ENCODE data around the gene RAI2.
"Not testable (repeated sequence)": the region's sequence is repeated elsewhere in the genome, so short reads cannot be mapped to it uniquely, and the experiment has no call there.

Gene RAI2

DNA sequence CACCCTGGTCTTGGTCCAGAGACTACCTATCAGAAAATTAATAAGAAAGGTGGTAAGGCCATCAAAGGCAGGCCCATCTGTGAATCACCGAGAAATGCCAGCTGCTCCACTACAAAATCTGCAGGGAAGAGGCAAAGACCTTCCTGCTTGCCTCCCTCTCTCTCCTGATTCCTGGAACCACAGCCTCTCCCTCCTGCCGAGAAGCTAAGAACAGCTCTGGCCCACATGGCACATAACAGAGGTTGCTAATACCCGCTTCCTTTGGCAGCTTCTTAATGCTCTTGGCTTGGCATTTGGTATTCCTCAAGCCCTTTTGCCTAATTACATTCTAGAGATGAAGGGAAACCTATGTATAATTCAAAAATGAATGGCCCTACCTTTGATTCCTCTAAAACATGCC lies 32.9 kb downstream of the RAI2 start:
- DNase-seq (ENCODE audit: low spot score): no peak

DNA sequence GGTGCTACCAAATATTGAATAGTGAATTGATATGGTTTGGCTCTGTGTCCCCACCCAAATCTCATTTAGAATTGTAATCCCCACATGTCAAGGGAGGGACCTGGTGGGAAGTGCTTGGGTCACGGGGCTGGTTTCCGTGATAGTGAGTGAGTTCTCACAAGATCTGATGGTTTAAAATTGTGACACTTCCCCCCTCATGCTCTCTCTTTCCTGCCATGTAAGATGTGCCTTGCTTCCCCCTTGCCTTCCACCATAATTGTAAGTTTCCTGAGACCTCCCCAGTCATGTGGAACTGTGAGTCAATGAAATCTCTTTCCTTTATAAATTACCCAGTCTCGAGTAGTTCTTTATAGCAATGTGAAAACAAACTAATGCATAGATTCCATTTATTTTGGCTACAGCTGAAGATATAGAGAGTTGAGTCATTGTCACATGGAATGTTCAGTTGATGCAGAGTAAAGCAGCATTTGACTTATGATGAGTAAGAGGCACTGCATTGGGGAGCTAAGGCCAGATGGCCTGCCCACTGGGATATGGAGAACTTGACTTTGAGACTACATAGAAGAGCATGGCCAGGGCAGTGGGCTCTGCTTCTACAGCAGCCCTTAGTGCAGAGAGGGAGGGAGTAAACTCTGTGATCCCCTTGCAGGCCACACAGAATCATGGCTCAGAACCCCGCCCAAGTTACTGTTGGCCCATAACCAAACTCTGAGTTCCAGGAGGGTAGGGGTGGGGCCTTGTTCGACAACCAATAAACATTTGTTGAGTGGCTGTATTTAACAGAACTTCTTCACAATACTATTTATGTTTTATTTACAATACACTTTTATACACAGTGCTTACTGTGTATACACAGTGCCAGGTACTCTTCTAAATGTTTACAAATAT lies 34.2 kb downstream of the RAI2 start:
- DNase-seq (ENCODE audit: low spot score): no peak

DNA sequence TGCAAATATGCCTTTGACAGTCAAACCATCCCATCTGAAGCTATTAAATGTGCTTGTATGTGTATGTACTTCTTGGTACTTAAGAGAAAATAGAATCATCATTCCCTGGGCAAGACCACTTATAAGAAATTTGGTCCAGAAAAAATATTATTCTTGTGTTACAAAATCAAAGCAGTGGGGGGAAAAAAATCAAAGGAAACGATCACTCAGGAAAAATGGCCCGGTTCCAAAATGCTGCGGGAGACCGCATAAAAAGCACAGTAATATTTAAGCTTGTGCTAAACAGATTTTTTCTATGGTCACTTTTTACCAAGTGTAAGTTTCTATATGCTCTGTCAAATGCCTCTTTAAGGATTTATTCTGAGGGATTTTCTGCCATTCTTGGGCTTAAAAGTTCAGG lies 36.1 kb downstream of the RAI2 start:
- DNase-seq (ENCODE audit: low spot score): no peak

DNA sequence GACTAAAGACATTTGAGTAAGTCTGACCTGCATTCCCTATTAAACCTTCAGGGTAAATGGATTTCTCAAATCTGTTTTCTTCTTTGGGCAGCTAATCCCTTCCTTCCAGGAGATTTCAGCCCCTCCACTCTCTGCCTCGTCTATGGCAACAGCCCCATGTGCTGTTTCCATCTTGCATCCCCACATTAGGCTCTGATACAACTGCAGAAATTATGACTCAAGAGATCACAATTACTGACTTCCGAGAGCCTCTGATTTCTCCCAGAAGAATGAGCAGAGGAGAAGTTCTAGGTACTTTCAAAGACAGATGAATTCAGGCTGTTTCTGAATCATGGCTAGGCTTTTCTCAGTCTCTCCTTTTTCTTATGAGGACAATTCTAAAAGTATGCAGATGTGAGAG lies 38.7 kb downstream of the RAI2 start:
- DNase-seq (ENCODE audit: low spot score): no peak

DNA sequence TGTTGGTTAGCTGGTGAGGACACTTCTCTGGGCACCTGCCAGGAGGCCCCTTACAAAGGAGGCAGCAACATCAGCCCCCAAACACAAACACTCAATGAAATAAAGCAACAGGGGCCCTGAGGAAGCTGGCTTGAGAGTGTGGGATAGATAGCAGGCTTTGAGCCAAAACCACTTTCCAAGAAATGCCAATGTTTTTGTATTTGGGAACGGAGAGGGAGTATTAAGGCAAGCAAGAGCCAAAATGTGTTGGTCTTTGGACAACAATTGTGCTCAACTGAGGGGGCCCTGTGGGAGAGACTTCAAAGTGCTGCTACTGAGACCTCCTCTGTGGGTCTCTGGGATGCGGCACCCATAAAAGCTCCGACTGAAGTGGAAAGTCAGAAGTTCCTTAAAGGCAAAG lies 41.0 kb downstream of the RAI2 start:
- no peak for DNase-seq (ENCODE audit: low spot score)

DNA sequence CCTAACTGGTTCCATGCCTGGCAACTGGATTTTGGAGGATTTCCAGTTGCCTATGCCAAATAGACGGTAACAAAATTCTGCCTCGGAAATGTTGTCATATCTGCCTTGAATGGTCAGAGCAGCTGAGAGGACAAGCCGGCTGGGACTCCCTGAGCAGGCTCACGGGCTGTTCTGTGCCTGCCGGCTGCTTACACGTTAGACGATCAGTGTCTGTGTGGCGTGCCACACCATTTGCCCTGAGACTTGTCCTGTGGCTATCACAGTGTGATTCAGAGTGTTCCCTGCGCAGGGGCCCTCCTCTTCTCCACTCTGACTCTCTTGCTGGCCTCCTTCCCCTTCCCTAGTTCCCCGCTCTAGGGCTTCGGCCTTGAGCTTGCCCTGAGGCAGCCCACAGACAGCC lies 42.4 kb downstream of the RAI2 start:
- DNase-seq (ENCODE audit: low spot score): no peak

DNA sequence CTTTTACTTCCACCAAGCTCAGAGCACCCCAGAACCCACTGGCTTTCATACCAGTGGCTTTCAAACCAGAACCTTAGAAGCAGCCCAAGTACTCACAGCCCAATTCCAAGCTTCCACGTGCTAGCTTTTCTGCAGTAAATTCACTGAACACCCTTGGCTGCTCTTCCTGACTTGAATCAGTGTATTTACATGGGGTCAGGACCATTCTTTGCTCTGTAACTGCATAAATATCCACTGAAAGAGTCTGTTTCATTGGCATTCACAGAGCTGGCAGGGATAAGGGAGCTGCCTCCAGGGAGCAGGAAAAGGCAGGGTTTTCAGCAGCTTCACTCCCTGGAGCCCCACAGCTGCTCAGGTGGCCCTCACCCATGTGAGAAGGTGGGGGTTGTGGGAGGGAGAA lies 43.8 kb downstream of the RAI2 start:
- DNase-seq (ENCODE audit: low spot score): no peak

DNA sequence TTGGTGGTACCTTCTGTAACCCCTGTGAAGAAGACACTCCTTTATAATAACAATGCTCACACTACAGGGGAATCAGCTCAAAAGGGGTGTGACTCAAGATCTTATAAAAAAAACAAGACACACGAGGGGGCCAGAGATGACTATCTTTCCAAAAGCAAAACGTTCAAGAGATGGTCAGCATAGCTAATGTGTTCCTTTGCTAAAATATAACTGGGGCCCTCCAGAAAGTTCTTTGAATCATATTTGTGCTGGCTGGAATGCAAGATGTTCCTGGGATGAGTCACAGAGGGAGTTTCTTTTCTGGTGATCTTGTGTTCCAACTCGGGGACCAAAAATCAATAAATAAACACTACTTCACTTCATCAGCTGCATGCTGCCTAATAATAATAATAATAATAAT lies 46.5 kb downstream of the RAI2 start:
- DNase-seq (ENCODE audit: low spot score): no peak

DNA sequence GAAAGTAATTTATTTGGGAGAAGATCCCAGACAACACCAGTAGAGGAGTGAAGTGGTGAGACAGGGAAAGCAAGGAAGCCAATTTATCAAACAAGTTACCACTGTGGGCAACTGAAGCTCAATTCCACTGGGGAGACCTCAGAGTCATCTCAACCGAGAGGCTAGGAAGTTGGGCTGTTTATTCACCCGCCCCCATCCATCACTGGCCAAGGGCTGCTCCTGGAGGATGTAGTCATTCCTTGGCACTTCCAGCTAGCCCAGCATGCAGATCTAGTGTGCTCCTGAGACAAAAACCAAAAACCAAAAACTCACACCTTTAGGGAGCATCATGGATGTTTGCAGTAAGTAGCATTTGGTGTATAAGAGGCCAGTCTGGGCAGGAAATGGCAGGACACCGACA lies 47.0 kb downstream of the RAI2 start:
- no peak for DNase-seq (ENCODE audit: low spot score)

DNA sequence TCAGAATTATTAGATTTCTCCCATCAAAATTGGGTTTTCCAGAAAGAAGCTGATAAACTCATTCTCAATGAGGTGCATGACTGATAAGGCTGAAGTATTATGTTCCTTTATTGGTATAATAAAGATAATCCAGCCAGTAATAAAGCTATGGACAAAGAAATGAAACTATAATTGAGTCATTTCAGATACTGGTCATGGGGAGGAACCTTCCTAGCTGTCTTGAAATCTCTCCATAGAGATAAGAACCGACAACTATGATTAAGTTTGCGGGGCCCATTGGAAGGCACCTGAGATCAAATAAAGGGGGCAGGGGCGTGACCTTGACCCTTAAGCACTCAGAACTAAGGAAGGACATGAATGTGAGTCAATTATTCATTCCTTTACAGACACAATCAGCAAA lies 47.8 kb downstream of the RAI2 start:
- DNase-seq (ENCODE audit: low spot score): no peak

DNA sequence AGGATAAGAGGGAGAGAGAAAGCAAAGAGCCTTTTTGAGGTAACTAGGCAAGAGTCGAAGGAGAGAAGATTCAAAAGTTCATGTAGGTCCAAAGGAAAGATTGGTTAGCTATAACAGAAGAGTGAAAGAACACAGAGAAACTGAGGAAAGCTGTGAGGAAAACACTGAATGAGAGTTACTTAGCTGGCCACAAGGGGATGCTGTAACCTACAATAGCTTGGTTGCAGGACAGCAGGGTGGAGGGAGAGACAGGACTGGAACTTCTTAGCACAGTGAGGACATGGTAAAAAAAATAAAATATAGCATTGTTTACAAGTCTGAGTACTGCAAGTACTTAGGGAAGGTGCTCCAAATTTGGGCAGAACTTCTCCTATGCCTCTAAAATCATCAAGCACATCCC lies 48.3 kb downstream of the RAI2 start:
- DNase-seq (ENCODE audit: low spot score): no peak

DNA sequence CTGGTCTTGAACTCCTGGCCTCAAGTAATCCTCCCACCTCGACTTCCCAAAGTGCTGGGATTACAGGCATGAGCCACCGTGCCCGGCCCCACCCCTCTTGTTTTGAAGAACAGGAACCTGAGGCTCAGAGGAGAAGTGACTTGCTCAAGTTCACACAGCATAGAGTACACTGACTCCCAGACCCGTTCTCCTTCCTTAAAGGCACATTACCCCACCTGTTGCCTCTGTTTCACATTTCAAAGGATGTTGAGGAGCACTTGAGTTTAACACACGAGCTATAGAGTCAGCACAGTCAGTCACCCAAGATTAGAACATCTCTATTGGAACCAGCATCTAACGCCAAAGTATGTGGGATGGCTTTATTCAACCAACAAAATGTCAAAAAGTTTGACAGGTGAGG lies 51.1 kb downstream of the RAI2 start:
- DNase-seq (ENCODE audit: low spot score): no peak

DNA sequence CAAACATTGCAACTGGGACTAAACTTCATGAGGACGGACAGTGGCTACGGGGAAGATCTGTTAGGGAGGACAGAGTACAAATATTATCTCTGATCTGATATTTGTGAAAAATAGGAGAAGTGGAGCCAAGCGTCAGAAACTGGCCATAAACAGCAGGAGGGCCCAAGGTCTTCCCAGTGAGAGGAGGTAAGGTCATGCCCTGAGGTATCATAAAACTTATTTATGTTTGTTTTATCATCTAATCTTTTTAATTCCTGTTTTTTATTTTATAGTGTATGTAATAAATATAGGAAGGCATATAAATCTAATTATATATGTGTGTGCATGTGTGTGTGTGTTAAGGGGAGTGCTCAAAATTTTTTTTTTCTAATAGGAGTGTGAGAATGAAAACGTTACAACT lies 51.8 kb downstream of the RAI2 start:
- DNase-seq (ENCODE audit: low spot score): no peak

DNA sequence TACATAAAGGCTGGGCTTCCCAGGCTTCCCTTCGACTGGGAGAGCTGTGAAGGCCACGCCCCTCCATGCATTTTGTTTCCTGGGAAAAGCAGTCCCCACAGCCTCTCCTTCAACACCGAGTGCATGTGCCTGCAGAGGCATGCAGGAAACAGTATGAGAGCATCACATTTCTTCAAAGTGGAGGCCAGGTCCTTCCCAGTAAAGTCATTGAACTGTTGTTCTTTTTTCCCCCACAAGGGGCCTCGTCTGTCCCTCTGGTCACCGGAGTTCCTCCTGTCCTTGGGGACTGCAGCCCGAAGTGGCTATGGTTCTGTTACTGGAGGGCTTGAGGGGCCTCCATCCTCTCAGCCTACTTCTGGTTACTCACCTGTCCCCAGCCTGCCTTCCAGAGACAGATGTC lies 56.0 kb downstream of the RAI2 start:
- no peak for DNase-seq (ENCODE audit: low spot score)

DNA sequence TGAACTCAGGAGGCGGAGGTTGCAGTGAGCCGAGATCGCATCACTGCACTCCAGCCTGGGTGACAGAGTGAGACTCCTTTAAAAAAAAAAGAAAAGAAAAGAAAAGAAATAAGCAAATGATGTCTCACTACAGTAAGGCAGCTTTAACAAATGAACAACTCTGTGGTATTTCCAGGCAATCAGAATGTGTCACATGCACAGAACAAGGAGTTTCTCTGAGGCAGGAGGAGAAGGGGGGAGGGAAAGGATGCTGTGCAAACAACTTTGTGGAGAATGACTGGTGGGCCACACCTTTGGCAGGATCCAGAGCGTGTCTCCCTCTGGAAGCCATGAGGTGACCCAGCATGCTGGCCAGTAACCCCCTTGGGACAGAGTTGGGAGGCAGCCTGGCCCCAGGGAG lies 57.6 kb downstream of the RAI2 start:
- no peak for DNase-seq (ENCODE audit: low spot score)

DNA sequence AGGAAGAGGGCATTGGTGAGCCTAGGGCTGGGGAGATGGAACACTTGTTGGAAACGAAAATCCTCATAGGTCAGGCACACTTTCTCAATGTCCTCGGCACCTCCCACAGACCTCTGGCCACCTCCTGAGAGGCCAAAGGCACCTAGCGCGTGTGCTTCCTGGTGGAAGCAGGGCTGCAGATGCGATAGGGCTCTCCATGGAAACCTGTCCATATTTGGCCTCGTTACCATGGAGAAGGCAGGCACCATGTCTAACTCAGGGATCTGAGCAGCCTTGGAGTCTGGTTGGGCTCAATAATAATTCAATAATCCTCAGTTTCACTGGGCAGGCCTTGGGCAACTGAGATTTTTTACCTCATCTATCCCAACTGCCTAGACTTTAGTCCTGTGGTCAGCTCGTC lies 58.3 kb downstream of the RAI2 start:
- DNase-seq (ENCODE audit: low spot score): no peak

DNA sequence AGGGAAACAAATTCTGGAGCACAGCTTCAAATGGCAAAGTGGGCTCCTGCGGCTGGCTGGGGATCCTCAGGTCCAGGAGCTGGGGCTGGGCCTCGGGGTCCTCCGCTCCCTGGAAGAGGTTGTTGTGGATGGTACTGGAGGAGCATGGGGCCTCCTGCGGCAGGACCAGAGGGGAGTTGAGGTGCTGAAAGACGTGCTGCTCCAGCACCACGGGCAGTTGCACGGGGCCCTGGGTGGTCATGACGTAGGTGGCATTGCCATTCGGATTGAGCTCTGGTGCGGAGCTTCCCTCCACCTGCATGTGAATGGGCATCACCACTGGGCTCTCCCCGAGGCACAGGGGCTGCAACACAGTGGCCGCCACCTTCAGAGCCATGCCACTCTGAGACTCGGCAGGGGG lies 59.7 kb downstream of the RAI2 start:
- DNase-seq (ENCODE audit: low spot score): no peak

DNA sequence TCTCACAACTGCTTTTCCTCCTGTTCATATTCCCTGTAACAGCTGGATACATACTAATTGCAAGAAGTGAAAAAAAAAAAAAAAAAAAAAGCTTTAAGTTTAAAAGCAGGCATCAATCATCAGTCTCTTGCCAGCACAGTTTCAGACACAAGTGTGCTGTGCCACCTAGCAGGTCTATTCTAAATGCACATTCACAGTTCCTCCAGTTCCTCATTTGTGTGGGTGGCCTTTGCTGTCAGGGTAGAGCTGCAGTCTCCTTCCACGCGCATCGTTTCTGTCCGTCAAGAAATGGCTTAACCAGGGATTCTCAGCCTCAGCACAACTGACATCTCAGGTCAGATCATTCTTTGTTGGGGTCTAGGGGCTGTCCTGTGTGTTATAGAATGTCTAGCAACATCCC lies 62.2 kb downstream of the RAI2 start:
- no peak for DNase-seq (ENCODE audit: low spot score)

DNA sequence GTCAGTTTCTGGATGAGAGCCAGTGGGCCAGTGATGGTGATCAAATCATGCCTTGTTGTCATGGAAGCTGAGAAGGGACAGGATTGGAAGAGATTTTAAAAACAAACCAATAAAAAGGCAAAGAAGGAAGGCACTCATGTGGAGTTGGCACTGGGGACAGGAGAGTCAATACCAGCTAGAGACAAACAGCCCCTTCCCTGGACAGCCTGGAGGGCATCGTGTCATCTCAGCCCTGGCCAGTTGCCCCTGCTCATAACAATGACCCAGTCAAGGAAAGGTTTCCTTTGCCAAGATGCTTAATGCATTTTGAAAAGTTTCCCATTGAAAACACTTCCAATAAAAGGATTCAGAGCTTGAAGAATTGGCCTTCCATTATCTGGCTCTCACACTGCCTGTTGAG lies 68.3 kb downstream of the RAI2 start:
- DNase-seq (ENCODE audit: low spot score): no peak

DNA sequence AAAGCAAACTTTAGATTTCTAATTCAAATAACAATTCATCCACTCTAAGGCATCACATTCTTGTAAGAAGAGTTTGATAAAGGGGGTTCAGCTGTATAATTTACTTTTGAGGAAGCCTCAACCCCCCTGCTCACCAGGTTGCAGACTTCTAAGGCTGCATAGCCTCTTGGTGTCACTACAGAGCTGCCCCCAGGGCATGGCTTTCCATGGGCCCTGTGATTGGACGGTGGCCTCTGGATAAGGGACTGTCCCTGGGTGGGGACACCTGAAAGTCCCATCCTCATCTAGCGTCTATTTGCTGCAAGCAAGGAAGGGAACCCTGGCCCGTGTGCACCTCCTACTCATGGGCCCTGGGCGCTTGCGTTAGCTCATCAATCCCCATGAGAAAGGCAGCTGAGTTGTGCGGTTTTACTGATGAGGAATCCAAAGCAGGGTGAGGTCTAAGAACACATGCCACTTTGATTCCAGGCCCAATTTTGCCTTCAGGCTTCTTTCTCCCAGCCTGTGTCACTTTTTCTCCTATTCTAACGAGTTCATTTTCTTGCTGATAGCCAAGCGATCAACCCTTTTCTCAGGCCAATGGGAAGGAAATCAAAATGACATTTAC lies 72.0 kb downstream of the RAI2 start:
- DNase-seq (ENCODE audit: low spot score): no peak

DNA sequence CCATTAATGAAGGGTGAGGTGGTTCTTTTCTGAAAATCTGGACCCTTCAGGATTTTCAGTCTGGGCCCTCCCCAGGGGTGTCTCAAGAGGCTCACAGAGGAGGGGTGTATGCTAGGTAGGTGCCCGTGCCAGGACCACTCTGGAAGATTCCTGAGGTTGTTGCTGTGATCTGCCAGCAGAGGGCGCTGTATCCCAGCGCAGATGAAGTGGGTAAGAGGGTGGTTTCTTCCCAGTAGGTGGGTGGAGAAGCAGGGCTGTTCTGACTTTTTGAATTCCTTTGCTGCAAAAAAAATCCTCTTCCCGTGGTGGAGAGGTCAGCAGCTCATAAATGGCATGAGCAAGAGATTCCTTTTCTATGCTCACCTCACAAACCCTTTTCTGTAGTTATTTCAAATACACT lies 72.7 kb downstream of the RAI2 start:
- peak; percentile 29 for DNase-seq (ENCODE audit: low spot score)

DNA sequence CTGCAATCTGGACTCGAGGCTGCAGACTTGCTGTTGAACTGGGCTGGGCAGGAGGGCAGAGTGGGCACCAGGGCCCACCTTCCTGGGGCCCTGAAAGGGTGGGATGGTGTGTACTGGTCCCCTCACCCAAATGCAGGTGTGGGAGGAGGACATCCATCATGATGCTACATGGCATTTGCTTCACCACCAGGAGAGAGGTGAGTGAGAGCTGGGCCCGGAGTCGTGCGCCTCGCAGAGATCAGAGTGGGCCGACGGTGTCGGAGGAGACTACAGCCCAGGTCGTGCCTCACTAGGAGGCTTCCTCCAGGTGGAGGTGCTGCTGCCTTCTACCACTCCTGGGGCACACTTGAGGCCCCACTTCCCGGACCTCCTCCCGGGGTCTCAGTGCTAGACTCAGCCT lies 73.5 kb downstream of the RAI2 start:
- no peak for DNase-seq (ENCODE audit: low spot score)

DNA sequence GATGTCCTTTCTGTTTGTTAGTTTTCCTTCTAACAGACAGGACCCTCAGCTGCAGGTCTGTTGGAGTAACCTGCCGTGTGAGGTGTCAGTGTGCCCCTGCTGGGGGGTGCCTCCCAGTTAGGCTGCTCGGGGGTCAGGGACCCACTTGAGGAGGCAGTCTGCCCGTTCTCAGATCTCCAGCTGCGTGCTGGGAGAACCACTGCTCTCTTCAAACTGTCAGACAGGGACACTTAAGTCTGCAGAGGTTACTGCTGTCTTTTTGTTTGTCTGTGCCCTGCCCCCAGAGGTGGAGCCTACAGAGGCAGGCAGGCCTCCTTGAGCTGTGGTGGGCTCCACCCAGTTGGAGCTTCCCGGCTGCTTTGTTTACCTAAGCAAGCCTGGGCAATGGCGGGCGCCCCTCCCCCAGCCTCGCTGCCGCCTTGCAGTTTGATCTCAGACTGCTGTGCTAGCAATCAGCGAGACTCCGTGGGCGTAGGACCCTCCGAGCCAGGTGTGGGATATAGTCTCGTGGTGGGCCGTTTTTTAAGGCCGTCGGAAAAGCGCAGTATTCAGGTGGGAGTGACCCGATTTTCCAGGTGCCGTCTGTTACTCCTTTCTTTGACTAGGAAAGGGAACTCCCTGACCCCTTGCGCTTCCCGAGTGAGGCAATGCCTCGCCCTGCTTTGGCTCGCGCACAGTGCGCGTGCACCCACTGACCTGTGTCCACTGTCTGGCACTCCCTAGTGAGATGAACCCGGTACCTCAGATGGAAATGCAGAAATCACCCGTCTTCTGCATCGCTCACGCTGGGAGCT lies 74.3 kb downstream of the RAI2 start:
- DNase-seq (ENCODE audit: low spot score): not testable (repeated sequence)
